Left ventricle myocardium inferior (tissue), 1 donor: ENCODE data around the gene NOS1AP. TPM values are rescaled to one million over a fixed set of nuclear protein-coding genes. Genes with fewer than 3 reads are reported as not detected.

Source experiments
- DNase-seq: peaks from one replicate; pipeline ENCODE4 v3.0.0-alpha.2; 2020
- H3K27ac ChIP-seq: fragments of 200-600 bp; replicated peaks from 2 replicates; pipeline ENCODE4 v1.8.0; 2021
- H3K27me3 ChIP-seq: fragments of 200-600 bp; 2 replicates; pipeline ENCODE4 v1.8.0; 2021; ENCODE audit warnings: low read depth
- H3K36me3 ChIP-seq: fragments of 200-600 bp; 2 replicates; pipeline ENCODE4 v1.8.0; 2021
- H3K4me1 ChIP-seq: fragments of 200-600 bp; 2 replicates; pipeline ENCODE4 v1.8.0; 2021
- H3K4me3 ChIP-seq: fragments of 200-600 bp; 2 replicates; pipeline ENCODE4 v1.8.0; 2021; ENCODE audit warnings: mild to moderate bottlenecking, moderate library complexity
- H3K9me3 ChIP-seq: fragments of 200-600 bp; replicated peaks from 2 replicates; pipeline ENCODE4 v1.8.0; 2021
- CTCF ChIP-seq: fragments of 200-600 bp; IDR thresholded peaks from 2 replicates; pipeline ENCODE4 v1.8.0; 2021; ENCODE audit warnings: antibody characterized with exemption, mild to moderate bottlenecking, borderline replicate concordance
- intact Hi-C: fragments of 100-400 bp; cut with micrococcal nuclease; formaldehyde crosslinking; loops from one replicate; pipeline ENCODE4 v1.11.0; 2022
- total RNA-seq: library from RNA; stranded (reverse); fragmentation: NEBNext Ultra II Directional; extraction: Animal tissue kit (Norgen Biotek cat#: 25700); gene quantifications from one replicate; pipeline ENCODE4 v1.2.1, GENCODE V29; 2021
- donor health status: DM: no; HTN: yes; CAD: no; lungs with severe emphysema.

The NOS1AP gene
- total RNA-seq, 1 donor from 2014 or later = 6.2 TPM

GRCh38 chr1:162151900-162152829 is 82.7 kb downstream of the NOS1AP start:
- Histone ChIP-seq H3K27ac (no peak overlapping the region), H3K36me3 (no peaks in the 10 kb centered on the region), H3K4me1 (no peaks in the 10 kb centered on the region), H3K27me3 (no peaks in the 10 kb centered on the region), H3K9me3 (peaks cover 5% of the 10 kb centered on the region), H3K4me3 (no peak overlapping the region)
- intact Hi-C loops = no loop called here
- TF ChIP-seq CTCF = no peak
- DNase-seq = no peak

- no peak overlapping the region for H3K27ac ChIP-seq
- intact Hi-C loops = no loop called here
- TF ChIP-seq CTCF = no peak
Measured at GRCh38 chr1:162153374-162153773, 83.9 kb downstream of the NOS1AP start.

DNA sequence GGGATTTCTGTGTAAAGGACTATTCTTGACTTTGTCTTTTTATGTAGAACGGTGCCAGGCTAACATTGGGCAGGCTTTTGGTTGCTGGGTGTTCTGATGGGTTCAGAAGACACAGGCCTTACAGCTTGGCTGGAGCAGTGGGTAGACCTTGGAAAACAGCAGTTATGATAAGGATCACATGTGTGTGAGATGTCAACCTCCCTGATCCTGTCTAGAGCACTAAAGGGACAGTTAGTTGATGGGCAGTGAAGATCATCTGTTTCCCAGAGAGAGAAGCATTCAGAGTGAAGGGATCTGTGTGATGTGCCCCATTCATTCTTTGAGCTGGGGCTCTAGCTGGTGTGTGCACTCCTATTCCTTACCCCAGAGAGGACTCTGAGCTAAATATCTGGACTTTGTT is 88.0 kb downstream of the NOS1AP start:
- H3K36me3 ChIP-seq = no peaks in the 10 kb centered on the region
- H3K27ac ChIP-seq = no peak overlapping the region
- H3K4me1 ChIP-seq = peaks cover 17% of the 10 kb centered on the region
- intact Hi-C loops = no loop called here
- no peaks in the 10 kb centered on the region for H3K9me3 ChIP-seq
- no peaks in the 10 kb centered on the region for H3K27me3 ChIP-seq
- no peak for DNase-seq
- no peak overlapping the region for H3K4me3 ChIP-seq
- no peak for TF ChIP-seq CTCF

More at GRCh38 chr1:162153374-162153773, 83.9 kb downstream of the NOS1AP start:
- Histone ChIP-seq H3K27me3 (no peaks in the 10 kb centered on the region), H3K4me3 (no peak overlapping the region), H3K4me1 (no peaks in the 10 kb centered on the region), H3K36me3 (no peaks in the 10 kb centered on the region), H3K9me3 (peaks cover 5% of the 10 kb centered on the region)
- DNase-seq = no peak

- H3K27me3 ChIP-seq = no peaks in the 10 kb centered on the region
- intact Hi-C loops = no loop called here
- no peaks in the 10 kb centered on the region for H3K9me3 ChIP-seq
- H3K4me3 ChIP-seq = no peak overlapping the region
- no peaks in the 10 kb centered on the region for H3K36me3 ChIP-seq
- no peak for DNase-seq
- peaks cover 17% of the 10 kb centered on the region for H3K4me1 ChIP-seq
- no peak overlapping the region for H3K27ac ChIP-seq
- TF ChIP-seq CTCF = no peak
Measured at GRCh38 chr1:162158624-162159271, 89.3 kb downstream of the NOS1AP start.

DNA sequence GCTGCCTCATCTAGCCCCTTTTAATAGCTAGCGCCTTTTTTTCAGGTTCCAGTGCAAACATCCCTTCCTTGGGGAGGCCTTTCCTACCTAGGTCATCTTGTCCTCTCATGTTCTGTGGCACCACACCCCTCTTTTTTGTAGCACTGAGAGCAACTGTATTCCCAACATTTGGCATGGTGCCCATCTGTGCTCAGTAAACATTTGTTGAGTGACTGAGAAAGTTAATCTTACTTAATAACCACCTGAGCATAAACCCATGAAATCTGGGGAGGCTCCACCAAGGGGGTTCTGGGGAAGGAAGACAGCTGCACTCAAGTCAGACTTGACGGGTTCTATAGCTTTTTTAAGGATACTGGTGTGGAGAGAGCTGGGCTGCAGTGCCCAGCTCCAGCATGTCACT is 90.0 kb downstream of the NOS1AP start:
- no peaks in the 10 kb centered on the region for H3K36me3 ChIP-seq
- no peak overlapping the region for H3K27ac ChIP-seq
- no peak overlapping the region for H3K4me3 ChIP-seq
- no peaks in the 10 kb centered on the region for H3K9me3 ChIP-seq
- DNase-seq = no peak
- TF ChIP-seq CTCF = no peak
- H3K4me1 ChIP-seq = peaks cover 17% of the 10 kb centered on the region
- H3K27me3 ChIP-seq = no peaks in the 10 kb centered on the region
- intact Hi-C loops = no loop called here
